ENCODE results near the gene WRAP73.

GRCh38 chr1:3685906-3686305 is 36.0 kb upstream of the WRAP73 start:
- no peak for TF ChIP-seq CREB1 (IDR thresholded peaks at IDR 0.05; ENCODE audit: low read depth)
- TF ChIP-seq REST (IDR thresholded peaks at IDR 0.05; ENCODE audit: low read depth): no peak
- no peak for TF ChIP-seq TAF1 (IDR thresholded peaks at IDR 0.05; ENCODE audit: low read depth)
- TF ChIP-seq RAD21 (IDR thresholded peaks at IDR 0.05; ENCODE audit: low read depth): no peak

Measured in Ishikawa (cell line).